Measurements from ENCODE around the gene CAMK2B. TPM values are rescaled to one million over a fixed set of nuclear protein-coding genes. Genes with fewer than 3 reads are reported as not detected.

Gene CAMK2B
- total RNA-seq, 1 experiment from 2014 or later = not detected

DNA sequence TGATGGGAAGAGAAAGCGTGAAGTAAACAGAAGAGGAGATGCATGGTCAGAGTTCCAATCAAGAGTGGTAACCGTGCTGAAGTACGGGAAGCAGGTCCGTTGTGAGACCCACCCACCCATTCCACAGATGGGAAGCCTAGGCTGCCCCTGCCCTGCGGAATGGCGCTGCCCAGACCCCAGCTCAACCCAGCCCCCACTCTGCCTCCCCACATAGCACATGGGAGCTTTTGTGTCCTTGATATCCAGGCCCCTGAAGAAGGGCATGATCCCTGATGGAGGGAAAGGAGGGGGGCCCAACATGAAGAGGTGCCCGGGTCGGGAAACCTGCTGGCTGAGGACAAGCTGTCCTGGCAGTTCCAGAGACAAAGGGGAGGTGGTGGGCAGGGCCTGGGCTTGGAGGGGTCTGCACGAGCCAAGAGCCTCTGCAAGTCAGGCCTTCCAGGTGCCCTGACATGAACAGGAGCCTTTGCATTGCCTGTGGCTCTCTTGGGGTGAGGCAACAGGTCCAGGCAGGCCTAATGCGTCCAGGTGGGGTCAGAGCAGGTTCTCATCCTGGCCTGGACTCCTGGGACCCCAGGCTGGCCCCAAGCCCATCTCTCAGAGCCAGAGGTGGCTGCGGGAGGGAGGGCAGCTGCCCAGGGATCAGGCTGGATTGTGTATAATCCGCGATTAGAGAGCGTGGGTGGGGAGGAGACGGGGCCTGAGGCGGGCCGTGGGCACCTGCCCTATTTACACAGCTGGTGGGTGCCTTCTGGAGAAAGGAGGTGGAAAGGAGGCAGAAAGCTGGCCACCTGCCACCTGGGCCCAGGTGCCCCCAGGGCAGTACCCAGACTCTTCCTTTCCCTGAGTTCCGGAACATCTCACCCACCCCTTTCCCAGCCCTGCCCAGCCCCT, 101.1 kb downstream of the CAMK2B start:
- peaks cover 77% of the 10 kb centered on the region for H3K27me3 Mint-ChIP-seq (ENCODE audit: unreplicated experiment)
- no peaks in the 10 kb centered on the region for H3K9me3 Mint-ChIP-seq (ENCODE audit: low read depth, unreplicated experiment)
- no peak overlapping the region for H3K27ac Mint-ChIP-seq (ENCODE audit: unreplicated experiment)
- intact Hi-C loops (cut with micrococcal nuclease; ENCODE audit: unreplicated experiment) = no loop called here
- CTCF ChIA-PET = interaction anchor here (0.7 kb wide), 1 partner anchor 224 kb away, joined by 7 read pairs; no protein-coding TSS in a partner anchor
- TF ChIP-seq, protein P1, sequence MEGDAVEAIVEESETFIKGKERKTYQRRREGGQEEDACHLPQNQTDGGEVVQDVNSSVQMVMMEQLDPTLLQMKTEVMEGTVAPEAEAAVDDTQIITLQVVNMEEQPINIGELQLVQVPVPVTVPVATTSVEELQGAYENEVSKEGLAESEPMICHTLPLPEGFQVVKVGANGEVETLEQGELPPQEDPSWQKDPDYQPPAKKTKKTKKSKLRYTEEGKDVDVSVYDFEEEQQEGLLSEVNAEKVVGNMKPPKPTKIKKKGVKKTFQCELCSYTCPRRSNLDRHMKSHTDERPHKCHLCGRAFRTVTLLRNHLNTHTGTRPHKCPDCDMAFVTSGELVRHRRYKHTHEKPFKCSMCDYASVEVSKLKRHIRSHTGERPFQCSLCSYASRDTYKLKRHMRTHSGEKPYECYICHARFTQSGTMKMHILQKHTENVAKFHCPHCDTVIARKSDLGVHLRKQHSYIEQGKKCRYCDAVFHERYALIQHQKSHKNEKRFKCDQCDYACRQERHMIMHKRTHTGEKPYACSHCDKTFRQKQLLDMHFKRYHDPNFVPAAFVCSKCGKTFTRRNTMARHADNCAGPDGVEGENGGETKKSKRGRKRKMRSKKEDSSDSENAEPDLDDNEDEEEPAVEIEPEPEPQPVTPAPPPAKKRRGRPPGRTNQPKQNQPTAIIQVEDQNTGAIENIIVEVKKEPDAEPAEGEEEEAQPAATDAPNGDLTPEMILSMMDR (IDR thresholded peaks at IDR 0.05; ENCODE audit: unreplicated experiment) = no peak
- no TSS peak for BruUV-seq (replicated peaks)
- no peaks in the 10 kb centered on the region for H3K36me3 Mint-ChIP-seq (ENCODE audit: insufficient read depth, unreplicated experiment)
- DNase-seq = no peak
- H3K4me3 Mint-ChIP-seq (ENCODE audit: low read depth, unreplicated experiment) = no peak overlapping the region
- no peaks in the 10 kb centered on the region for H3K4me1 Mint-ChIP-seq (ENCODE audit: low read depth, unreplicated experiment)

DNA sequence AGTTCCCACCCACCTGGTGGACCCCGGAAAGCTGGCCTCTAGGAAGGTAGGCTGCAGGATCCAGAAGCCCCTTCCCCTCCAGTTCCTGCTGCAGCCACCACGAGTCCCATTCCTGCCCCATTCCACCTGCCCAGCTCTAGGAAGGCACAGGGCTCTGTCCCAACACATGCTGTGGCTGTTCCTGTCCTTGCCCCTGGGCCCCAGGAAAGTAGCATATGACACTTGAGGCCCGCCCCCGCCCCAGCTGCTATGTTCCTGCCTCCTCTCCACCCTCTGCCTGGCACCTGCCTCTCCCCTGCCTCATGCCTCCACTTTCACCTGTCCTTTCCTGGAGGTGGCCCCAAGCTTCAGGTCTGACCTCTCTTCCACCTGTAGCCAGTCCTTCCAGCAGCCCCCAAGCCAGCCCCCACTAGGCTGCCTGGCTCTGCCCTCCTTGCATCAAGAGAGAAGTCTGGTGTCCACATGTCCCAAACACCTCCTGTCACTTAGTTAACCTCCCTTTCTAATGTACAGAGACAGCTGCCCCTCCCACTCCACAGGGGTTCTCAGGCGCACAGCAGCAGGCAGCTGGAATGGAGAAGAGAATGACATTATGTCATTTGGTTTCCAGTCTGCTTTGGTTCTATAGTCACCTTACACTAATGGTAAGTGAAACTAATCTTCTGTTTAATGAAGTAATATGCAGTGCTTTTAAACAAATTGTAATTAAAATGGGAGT, 101.9 kb downstream of the CAMK2B start:
- Mint-ChIP-seq H3K4me3 (ENCODE audit: low read depth, unreplicated experiment) (no peak overlapping the region), H3K36me3 (ENCODE audit: insufficient read depth, unreplicated experiment) (no peaks in the 10 kb centered on the region), H3K4me1 (ENCODE audit: low read depth, unreplicated experiment) (no peaks in the 10 kb centered on the region), H3K9me3 (ENCODE audit: low read depth, unreplicated experiment) (no peaks in the 10 kb centered on the region), H3K27ac (ENCODE audit: unreplicated experiment) (no peak overlapping the region), H3K27me3 (ENCODE audit: unreplicated experiment) (peaks cover 73% of the 10 kb centered on the region)
- CTCF ChIA-PET = interaction anchor here (0.7 kb wide), 1 partner anchor 225 kb away, joined by 7 read pairs; no protein-coding TSS in a partner anchor
- BruUV-seq (replicated peaks) = no TSS peak
- intact Hi-C loops (cut with micrococcal nuclease; ENCODE audit: unreplicated experiment) = no loop called here
- TF ChIP-seq, protein P1 (IDR thresholded peaks at IDR 0.05; ENCODE audit: unreplicated experiment) = no peak
- DNase-seq = no peak

DNA sequence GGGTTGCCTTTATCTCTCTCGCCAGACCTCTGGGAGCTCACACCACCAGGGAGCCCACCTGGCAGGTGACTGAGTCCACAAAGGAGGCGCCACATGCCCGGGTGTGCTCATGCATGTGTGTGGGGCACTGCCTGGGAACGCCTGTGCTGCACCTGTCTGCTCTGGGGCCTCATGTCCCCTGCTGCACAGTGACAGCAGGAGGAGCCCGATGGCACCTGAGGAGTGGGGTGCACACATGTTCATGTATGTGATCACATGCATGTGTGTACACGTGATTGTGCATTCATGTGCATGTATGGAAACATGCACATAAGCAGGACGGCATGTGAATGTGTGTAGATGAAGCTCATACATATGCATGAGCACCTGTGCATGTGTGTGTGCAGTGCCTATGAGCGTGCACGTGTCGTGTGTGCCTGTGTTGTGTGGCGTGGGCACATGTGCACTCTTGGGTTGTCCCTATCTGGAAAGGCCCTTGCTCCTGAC, 102.6 kb downstream of the CAMK2B start:
- TF ChIP-seq, protein P1 (IDR thresholded peaks at IDR 0.05; ENCODE audit: unreplicated experiment) = no peak
- no peaks in the 10 kb centered on the region for H3K9me3 Mint-ChIP-seq (ENCODE audit: low read depth, unreplicated experiment)
- H3K27me3 Mint-ChIP-seq (ENCODE audit: unreplicated experiment) = peaks cover 73% of the 10 kb centered on the region
- no peaks in the 10 kb centered on the region for H3K36me3 Mint-ChIP-seq (ENCODE audit: insufficient read depth, unreplicated experiment)
- BruUV-seq (replicated peaks) = no TSS peak
- no peaks in the 10 kb centered on the region for H3K4me1 Mint-ChIP-seq (ENCODE audit: low read depth, unreplicated experiment)
- CTCF ChIA-PET = no interaction called here
- intact Hi-C loops (cut with micrococcal nuclease; ENCODE audit: unreplicated experiment) = no loop called here
- H3K4me3 Mint-ChIP-seq (ENCODE audit: low read depth, unreplicated experiment) = no peak overlapping the region
- DNase-seq = no peak
- H3K27ac Mint-ChIP-seq (ENCODE audit: unreplicated experiment) = no peak overlapping the region

DNA sequence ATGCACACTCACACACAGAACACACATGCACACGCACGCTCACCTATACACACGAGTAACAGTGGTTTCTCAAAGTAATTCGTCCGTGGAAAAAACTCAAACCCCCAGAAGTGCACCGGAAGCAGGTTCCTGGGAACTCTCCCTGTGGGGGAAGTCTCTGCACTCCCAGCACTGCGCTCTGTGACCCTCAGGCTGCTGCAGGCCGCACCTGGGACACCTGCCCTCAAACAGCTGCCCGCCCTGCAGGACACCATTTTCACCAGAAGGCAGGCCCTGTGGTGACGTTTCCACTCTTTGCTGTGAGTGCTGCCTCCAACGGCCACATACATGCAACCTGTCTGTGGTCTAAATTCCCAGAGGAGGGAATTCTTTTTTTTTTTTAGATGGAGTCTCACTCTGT, 103.3 kb downstream of the CAMK2B start:
- no TSS peak for BruUV-seq (replicated peaks)
- CTCF ChIA-PET = no interaction called here
- Mint-ChIP-seq H3K27me3 (ENCODE audit: unreplicated experiment) (peaks cover 73% of the 10 kb centered on the region), H3K27ac (ENCODE audit: unreplicated experiment) (no peak overlapping the region), H3K4me3 (ENCODE audit: low read depth, unreplicated experiment) (no peak overlapping the region), H3K4me1 (ENCODE audit: low read depth, unreplicated experiment) (no peaks in the 10 kb centered on the region), H3K36me3 (ENCODE audit: insufficient read depth, unreplicated experiment) (no peaks in the 10 kb centered on the region), H3K9me3 (ENCODE audit: low read depth, unreplicated experiment) (no peaks in the 10 kb centered on the region)
- intact Hi-C loops (cut with micrococcal nuclease; ENCODE audit: unreplicated experiment) = no loop called here
- TF ChIP-seq, protein P1 (IDR thresholded peaks at IDR 0.05; ENCODE audit: unreplicated experiment) = no peak
- DNase-seq = no peak

Data from Calu3 (cell line).